GM19043 (cell line): Measurements from ENCODE around the gene TRUB1.

Experiments
- ATAC-seq: cut with Tn5 transposase; IDR thresholded peaks from one replicate; pipeline ENCODE4 v1.9.1; 2021; ENCODE audit warnings: low read depth; ENCODE audit not compliant: unreplicated experiment

The TRUB1 gene

DNA sequence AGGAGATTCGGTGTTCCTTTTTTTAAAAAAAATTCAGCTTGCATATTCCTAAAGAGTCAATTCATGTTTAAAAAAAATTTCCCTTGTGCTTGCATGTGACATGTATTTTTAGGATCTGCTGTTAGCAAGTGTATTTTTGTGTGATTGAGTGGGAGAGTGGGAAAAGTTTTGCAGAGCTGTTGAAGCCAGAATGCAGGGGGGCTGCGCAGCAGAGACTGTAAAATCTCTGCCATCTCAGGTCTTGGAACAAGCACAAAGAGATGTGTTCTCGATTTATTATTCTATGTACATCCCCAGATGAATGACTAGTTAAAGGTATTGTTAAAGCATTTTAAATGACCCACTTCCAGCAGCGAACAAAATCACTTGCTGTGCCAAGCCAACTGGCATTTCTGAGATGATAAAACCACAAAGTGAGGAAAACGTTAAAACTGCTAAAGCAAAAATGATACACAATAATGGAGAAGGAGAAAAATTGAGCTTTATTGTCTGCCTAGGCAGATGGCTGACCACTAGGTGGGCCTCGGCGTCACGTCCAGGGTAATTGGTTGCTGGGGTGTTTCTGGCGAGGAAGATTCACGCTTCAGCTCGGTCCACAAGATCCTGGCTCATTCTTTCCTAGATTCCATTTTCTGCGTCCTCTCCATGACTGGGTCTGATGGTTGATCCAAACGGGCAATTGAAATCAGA, 88.2 kb downstream of the TRUB1 start:
- no peak for ATAC-seq

DNA sequence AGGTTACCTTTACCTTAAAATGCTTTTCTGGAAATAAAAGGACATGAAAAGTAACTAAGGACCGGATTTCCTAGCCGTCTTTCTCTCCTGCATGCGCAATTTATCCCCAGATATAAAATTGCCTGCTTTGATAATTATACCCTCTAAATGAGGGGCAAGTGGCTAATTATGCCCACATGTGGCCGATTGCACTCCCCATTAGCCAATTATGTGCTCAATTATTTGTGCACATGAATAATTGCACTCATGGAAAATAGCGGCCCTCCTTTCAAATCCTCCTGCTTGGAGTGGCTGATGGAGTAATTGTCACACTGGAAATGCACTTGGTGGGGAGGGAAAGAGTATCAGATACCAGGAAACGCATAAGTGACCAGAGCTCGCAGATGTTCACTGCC, 88.7 kb downstream of the TRUB1 start:
- no peak for ATAC-seq
